Activated T-cell treated with anti-CD3 and anti-CD28 coated beads, Interleukin-2, amount 50 U/mL, for 4 hours (primary cell): Measurements from ENCODE around the gene SETD5. TPM values are rescaled to one million over a fixed set of nuclear protein-coding genes. Genes with fewer than 3 reads are reported as not detected.

ENCODE experiments used
- ATAC-seq, 2 donors: fragments of 200-7000 bp; cut with Tn5 transposase; one replicate each; pipeline ENCODE4 v1.10.0; 2021
- DNase-seq: peaks from one replicate; pipeline ENCODE4 v3.0.0-alpha.2; 2020
- H3K27me3 Mint-ChIP-seq: one replicate; pipeline ENCODE4 v1.8.0; 2021; ENCODE audit warnings: low read depth, mixed read lengths
- H3K36me3 Mint-ChIP-seq: one replicate; pipeline ENCODE4 v1.8.0; 2022; ENCODE audit warnings: mixed read lengths; ENCODE audit not compliant: insufficient read depth
- H3K4me1 Mint-ChIP-seq: one replicate; pipeline ENCODE4 v1.8.0; 2021; ENCODE audit warnings: low read depth, mixed read lengths
- H3K4me3 Mint-ChIP-seq: one replicate; pipeline ENCODE4 v1.8.0; 2021; ENCODE audit warnings: mild to moderate bottlenecking, moderate library complexity, mixed read lengths
- H3K9me3 Mint-ChIP-seq: one replicate; pipeline ENCODE4 v1.8.0; 2021; ENCODE audit warnings: mixed read lengths
- total RNA-seq, 3 donors: library from RNA; stranded (reverse); gene quantifications; one replicate each; pipeline ENCODE4 v1.2.1, GENCODE V29; 2021

Gene SETD5
- total RNA-seq, 3 donors from 2014 or later, result 67.3 to 78.1 (median 71.8) TPM

DNA sequence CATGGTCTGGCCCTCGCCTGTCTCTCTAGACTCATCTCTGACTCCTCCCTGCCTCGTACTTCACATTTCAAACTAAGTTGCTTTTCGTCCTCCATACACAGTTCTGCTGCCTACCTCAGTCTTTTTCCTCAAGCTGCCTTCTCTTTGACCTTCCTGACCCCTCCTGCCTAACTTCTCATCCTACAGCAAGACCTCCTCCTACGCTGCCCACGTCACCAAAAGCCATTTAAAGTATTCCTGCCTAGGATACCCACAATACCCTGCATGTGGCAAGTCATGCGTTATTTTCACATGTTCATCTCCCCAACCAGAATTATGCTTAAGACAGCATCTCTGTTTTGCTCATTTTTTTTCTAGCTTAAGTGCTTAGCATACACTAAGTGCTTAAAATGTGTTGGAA, 99.5 kb downstream of the SETD5 start:
- Mint-ChIP-seq H3K4me3 (no peak overlapping the region), H3K9me3 (no peaks in the 10 kb centered on the region), H3K27me3 (peaks cover 29% of the 10 kb centered on the region), H3K36me3 (peaks cover 7% of the 10 kb centered on the region), H3K4me1 (peaks cover 6% of the 10 kb centered on the region)
- no peak for ATAC-seq
- DNase-seq, result no peak

- Mint-ChIP-seq H3K27me3 (peaks cover 38% of the 10 kb centered on the region), H3K4me1 (peaks cover 6% of the 10 kb centered on the region), H3K9me3 (no peaks in the 10 kb centered on the region), H3K36me3 (peaks cover 7% of the 10 kb centered on the region), H3K4me3 (no peak overlapping the region)
- ATAC-seq (no peak), DNase-seq (no peak)
Observed at GRCh38 chr3:9497821-9498565, 100.6 kb downstream of the SETD5 start.

- H3K9me3 Mint-ChIP-seq, result no peaks in the 10 kb centered on the region
- peaks cover 41% of the 10 kb centered on the region for H3K27me3 Mint-ChIP-seq
- peaks cover 7% of the 10 kb centered on the region for H3K36me3 Mint-ChIP-seq
- H3K4me3 Mint-ChIP-seq, result no peak overlapping the region
- ATAC-seq (no peak), DNase-seq (no peak)
- H3K4me1 Mint-ChIP-seq, result peaks cover 6% of the 10 kb centered on the region
Observed at GRCh38 chr3:9498781-9499180, 101.4 kb downstream of the SETD5 start.

DNA sequence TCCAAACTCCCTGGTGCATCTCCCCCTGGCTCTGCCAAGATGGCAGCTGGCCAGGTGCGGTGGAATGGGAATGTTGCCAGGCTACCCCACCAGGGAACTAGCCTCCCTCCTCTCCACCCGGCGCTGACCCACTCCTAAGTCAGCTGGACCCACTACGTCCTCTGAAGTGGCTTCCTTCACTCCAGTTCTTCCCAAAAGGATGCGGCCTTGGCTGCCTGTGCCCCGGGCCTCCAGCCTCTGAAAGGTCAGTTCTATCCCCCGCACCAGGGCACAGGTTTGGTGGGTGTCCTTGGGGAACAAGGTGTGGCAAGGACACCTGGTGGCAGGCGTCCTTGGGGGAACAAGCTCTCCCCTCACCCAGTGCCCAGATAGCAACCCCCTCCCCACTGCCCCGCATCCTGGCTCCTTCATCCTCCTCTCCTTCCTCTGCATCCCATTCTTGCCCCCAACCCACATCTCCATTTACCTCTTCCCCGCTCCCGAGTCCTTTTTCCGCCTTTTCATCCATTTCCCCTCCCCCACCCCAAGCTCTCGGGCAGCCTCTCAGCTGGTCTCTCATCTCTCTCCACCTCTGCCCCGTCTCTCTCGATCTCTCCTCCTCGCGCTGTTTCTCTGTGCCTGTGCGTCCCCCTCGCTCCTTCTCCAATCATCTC, 102.2 kb downstream of the SETD5 start:
- Mint-ChIP-seq H3K27me3 (peaks cover 41% of the 10 kb centered on the region), H3K4me3 (no peak overlapping the region)

DNA sequence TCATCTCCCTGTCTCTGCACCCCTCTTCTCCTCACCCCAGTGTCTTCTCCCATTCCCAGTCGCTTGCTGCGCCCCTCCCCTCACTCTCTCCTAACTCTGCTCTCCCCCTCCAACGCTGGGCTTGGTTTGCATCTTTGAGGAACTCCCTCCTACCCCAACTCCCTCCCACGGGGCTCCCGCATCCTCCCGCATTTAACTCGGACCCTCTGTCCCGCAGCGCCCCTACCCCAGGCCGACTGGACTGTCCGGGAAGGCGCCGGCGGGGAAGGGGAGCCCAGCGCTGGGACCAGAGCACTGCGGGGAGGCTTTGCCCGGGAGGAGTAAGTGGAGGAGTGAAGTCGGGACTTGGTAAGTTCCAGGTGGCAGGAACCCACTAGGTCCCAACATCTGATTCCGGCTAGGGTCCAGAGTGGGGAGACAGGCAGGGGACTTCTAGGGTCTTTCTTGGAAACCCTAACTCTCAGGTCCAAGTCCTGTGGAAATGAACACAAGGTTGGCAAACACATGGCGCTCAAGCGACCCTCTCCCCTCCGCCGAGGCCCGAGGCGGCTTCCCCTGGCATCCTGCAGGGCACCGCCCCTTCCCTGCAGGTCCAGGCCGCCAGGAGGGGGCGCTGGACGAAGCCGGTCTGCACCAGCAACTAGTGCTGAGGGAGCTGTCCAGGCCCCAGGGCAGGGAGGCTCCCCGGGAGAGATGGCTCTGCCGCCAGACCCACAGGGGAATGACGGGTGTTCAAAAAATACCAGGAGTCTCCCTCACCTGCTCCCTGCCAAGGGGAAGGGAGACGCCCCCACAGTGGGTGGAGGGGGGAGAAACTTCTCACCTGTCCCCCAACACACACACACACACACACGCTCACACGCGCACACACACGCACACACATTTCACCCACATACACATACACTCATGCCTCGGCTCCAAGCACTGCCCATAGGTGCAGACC, 103.0 kb downstream of the SETD5 start:
- no peaks in the 10 kb centered on the region for H3K36me3 Mint-ChIP-seq
- H3K27me3 Mint-ChIP-seq, result peaks cover 41% of the 10 kb centered on the region
- peak; percentile 83 to 85 for ATAC-seq
- DNase-seq, result peak; percentile 34
- H3K4me3 Mint-ChIP-seq, result no peak overlapping the region
- H3K4me1 Mint-ChIP-seq, result peaks cover 6% of the 10 kb centered on the region
- no peaks in the 10 kb centered on the region for H3K9me3 Mint-ChIP-seq

More for the DNA sequence above, 102.2 kb downstream of the SETD5 start:
- ATAC-seq, result no peak
- no peak for DNase-seq
- Mint-ChIP-seq H3K4me1 (peaks cover 6% of the 10 kb centered on the region), H3K36me3 (peaks cover 2% of the 10 kb centered on the region), H3K9me3 (no peaks in the 10 kb centered on the region)

DNA sequence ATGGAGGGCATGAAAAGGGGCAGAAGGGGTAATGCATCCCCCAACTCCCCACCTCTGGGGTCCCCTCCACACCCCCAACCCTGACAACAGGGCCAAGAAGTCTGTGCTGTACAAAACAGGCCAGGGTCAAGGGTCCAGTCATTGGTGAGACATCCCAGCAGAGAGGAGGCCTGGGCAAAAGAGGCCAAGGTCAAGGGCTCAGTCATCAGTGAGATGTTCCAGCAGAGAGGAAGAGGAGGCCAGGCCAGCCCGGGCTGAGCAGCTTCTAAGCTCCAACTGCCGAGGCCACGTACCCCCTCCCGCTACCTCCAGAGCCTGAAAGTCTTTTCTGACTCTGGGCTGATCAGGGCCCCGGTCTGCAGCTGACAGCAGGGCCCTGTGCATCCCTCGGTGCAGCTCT, 103.8 kb downstream of the SETD5 start:
- Mint-ChIP-seq H3K36me3 (no peaks in the 10 kb centered on the region), H3K27me3 (peaks cover 45% of the 10 kb centered on the region), H3K4me1 (peaks cover 6% of the 10 kb centered on the region), H3K9me3 (no peaks in the 10 kb centered on the region), H3K4me3 (no peak overlapping the region)
- no peak for DNase-seq
- no peak for ATAC-seq

- peaks cover 6% of the 10 kb centered on the region for H3K4me1 Mint-ChIP-seq
Observed at GRCh38 chr3:9503283-9503682, 105.9 kb downstream of the SETD5 start.

GRCh38 chr3:9507586-9508578, 110.5 kb downstream of the SETD5 start:
- ATAC-seq (no peak), DNase-seq (no peak)
- H3K9me3 Mint-ChIP-seq, result no peaks in the 10 kb centered on the region
- no peak overlapping the region for H3K4me3 Mint-ChIP-seq
- no peaks in the 10 kb centered on the region for H3K36me3 Mint-ChIP-seq
- no peaks in the 10 kb centered on the region for H3K4me1 Mint-ChIP-seq
- H3K27me3 Mint-ChIP-seq, result peaks cover 36% of the 10 kb centered on the region

More at GRCh38 chr3:9503283-9503682, 105.9 kb downstream of the SETD5 start:
- DNase-seq, result peak; percentile 59
- Mint-ChIP-seq H3K36me3 (no peaks in the 10 kb centered on the region), H3K4me3 (no peak overlapping the region), H3K27me3 (peaks cover 54% of the 10 kb centered on the region), H3K9me3 (no peaks in the 10 kb centered on the region)
- peak; percentile 57 to 58 for ATAC-seq

DNA sequence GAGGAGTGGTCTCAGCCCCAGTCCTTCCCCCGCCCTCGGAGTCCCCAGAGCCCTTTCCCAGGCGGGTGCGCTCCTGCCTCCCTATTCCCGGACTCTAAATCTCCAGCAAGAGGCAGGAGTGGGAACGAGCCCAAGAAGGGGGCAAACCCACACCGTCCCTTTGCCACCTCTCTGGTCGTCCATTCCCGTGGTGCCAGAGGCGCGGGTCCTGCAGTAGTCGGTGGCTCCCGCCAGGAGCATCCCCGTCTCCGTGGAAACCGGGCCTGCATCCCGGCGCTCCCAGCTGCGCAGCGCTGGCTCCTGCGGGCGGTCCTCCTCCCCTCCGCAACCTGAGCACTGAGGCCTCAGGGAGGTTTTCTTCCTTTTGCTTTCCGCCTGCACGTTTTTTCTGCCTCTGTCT, 111.4 kb downstream of the SETD5 start:
- DNase-seq (no peak), ATAC-seq (no peak)
- no peaks in the 10 kb centered on the region for H3K9me3 Mint-ChIP-seq
- H3K4me1 Mint-ChIP-seq, result no peaks in the 10 kb centered on the region
- no peak overlapping the region for H3K4me3 Mint-ChIP-seq
- peaks cover 33% of the 10 kb centered on the region for H3K27me3 Mint-ChIP-seq
- H3K36me3 Mint-ChIP-seq, result no peaks in the 10 kb centered on the region

DNA sequence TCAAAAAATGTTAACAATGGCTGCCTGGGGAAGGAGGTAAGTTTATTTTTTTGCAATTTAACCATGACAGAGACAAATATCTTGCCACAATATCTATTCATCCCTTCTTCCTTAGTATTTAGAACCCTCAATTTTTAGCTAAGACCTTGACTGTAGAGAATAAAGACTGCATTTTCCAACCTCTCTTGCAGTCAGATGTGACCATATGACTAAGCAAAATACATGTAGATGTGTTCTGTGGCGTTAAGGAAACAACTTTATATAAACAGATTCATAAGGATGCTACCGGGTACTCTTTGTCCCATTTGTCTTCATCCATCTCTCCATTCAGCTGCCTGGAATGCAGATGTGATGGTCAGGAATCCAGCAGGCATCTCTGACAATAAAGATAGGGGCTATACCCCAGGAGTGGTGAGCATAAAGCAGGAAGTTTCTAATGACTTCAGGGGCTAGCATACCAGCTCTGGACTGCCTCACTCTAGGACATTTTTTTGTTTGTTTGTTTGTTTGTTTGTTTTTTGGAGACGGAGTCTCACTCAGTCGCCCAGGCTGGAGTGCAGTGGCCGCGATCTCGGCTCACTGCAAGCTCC, 115.1 kb downstream of the SETD5 start:
- Mint-ChIP-seq H3K9me3 (no peaks in the 10 kb centered on the region), H3K36me3 (no peaks in the 10 kb centered on the region), H3K4me1 (no peaks in the 10 kb centered on the region), H3K4me3 (no peak overlapping the region), H3K27me3 (peaks cover 21% of the 10 kb centered on the region)
- ATAC-seq (no peak), DNase-seq (no peak)

DNA sequence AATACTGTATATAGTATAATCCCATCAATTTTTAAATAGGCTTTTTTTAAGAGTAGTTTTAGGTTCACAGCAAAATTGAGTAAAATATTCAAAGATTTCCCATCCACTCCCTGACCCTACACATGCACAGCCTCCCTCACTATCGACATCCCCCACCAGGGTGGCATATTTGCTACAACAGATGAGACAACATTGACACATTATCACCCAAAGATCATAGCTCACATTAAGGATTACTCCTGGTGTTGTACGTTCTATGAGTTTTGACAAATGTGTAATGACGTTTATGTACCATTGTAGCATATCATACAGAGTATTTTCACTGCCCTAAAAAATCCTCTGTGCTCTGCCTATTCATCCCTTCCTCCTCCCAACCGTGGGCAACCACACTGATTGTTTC, 116.9 kb downstream of the SETD5 start:
- DNase-seq (no peak), ATAC-seq (no peak)
- no peaks in the 10 kb centered on the region for H3K36me3 Mint-ChIP-seq
- H3K4me3 Mint-ChIP-seq, result no peak overlapping the region
- H3K4me1 Mint-ChIP-seq, result no peaks in the 10 kb centered on the region
- peaks cover 13% of the 10 kb centered on the region for H3K27me3 Mint-ChIP-seq
- H3K9me3 Mint-ChIP-seq, result no peaks in the 10 kb centered on the region

- no peak for DNase-seq
- no peaks in the 10 kb centered on the region for H3K36me3 Mint-ChIP-seq
- peaks cover 12% of the 10 kb centered on the region for H3K27me3 Mint-ChIP-seq
- H3K4me3 Mint-ChIP-seq, result no peak overlapping the region
- no peak for ATAC-seq
- no peaks in the 10 kb centered on the region for H3K9me3 Mint-ChIP-seq
- H3K4me1 Mint-ChIP-seq, result no peaks in the 10 kb centered on the region
Observed at GRCh38 chr3:9514956-9515355, 117.5 kb downstream of the SETD5 start.

DNA sequence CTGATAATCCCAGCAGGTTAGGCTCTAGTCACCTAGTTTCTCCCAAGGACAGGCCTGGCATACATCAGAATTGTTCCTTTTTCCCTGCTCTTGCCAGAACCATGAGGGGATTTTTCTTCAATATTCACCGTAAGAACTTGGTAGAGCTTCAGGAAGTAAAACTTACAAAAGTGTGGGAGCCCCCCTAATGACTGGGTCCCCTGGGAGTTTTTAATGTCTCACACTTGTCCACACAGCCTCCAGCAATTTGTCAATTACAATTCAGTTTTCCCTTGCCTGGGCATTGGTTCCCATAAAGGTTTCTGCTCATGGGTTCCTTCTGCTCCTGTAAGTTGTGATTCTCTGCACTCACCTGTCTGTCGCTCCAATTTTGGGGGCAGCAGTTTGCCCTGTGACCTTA, 127.7 kb downstream of the SETD5 start:
- no peak for ATAC-seq
- Mint-ChIP-seq H3K9me3 (peaks cover 10% of the 10 kb centered on the region), H3K4me3 (no peak overlapping the region), H3K4me1 (no peaks in the 10 kb centered on the region), H3K27me3 (peaks cover 27% of the 10 kb centered on the region), H3K36me3 (no peaks in the 10 kb centered on the region)
- no peak for DNase-seq
